ENCODE measurements around the gene ABCA7. TPM values are rescaled to one million over a fixed set of nuclear protein-coding genes. Genes with fewer than 3 reads are reported as not detected.

The ABCA7 gene
- total RNA-seq, 4 donors from 2014 or later: 3.9 to 9.5 (median 6.9) TPM

GRCh38 chr19:1098177-1099051 is 58.5 kb downstream of the ABCA7 start:
- Histone ChIP-seq H3K9me3 (no peaks in the 10 kb centered on the region), H3K27ac (replicated peaks in 1 of 4) (peak overlapping the region; percentile 91 to 100 (median 96)), H3K4me3 (no peak overlapping the region), H3K4me1 (peaks cover 67 to 74% (median 72%) of the 10 kb centered on the region in 4 donors), H3K27me3 (no peaks in the 10 kb centered on the region), H3K36me3 (peaks cover 0 to 5% (median 3%) of the 10 kb centered on the region in 4 donors)
- TF ChIP-seq CTCF (IDR thresholded peaks at IDR 0.05) (no peak), POLR2A (IDR thresholded peaks at IDR 0.05; ENCODE audit: low read depth) (no peak), EP300 (IDR thresholded peaks at IDR 0.05) (no peak), POLR2AphosphoS5 (IDR thresholded peaks at IDR 0.05) (no peak)
- WGBS: 70% methylated on average over 14 of the region's 15 CpGs
- DNase-seq (ENCODE audit: extremely low spot score): no peak
- intact Hi-C loops (cut with DNase I): no loop called here

- Histone ChIP-seq H3K4me1 (peaks cover 66 to 70% (median 68%) of the 10 kb centered on the region in 4 donors), H3K4me3 (peak overlapping the region in 3 of 4 donors; percentile 4 to 26 (median 22)), H3K27me3 (no peaks in the 10 kb centered on the region), H3K9me3 (no peaks in the 10 kb centered on the region), H3K27ac (replicated peaks in 1 of 4) (peak overlapping the region; percentile 91 to 100 (median 96)), H3K36me3 (peaks cover 6 to 7% (median 7%) of the 10 kb centered on the region in 4 donors)
- 47% methylated on average over 9 of the region's 9 CpGs for WGBS
- no peak for DNase-seq (ENCODE audit: extremely low spot score)
- TF ChIP-seq CTCF (IDR thresholded peaks at IDR 0.05): no peak
- no peak for TF ChIP-seq POLR2A (IDR thresholded peaks at IDR 0.05; ENCODE audit: low read depth)
- TF ChIP-seq EP300 (IDR thresholded peaks at IDR 0.05): no peak
- TF ChIP-seq POLR2AphosphoS5 (IDR thresholded peaks at IDR 0.05): no peak
- intact Hi-C loops (cut with DNase I): loop anchor here (5.0 kb wide), 1 partner anchor 79 kb away; the partner anchor contains the start of genes RNU6-2 and TMEM259
Measured at GRCh38 chr19:1101337-1101698, 61.4 kb downstream of the ABCA7 start.

- peaks cover 70 to 81% (median 75%) of the 10 kb centered on the region in 4 donors for H3K4me1 ChIP-seq
- no peaks in the 10 kb centered on the region for H3K27me3 ChIP-seq
- 63% methylated on average over 17 of the region's 17 CpGs for WGBS
- peak; percentile 68 to 80 for TF ChIP-seq POLR2AphosphoS5 (IDR thresholded peaks at IDR 0.05)
- no peak for TF ChIP-seq CTCF (IDR thresholded peaks at IDR 0.05)
- H3K27ac ChIP-seq (replicated peaks in 1 of 4): peak overlapping the region; percentile 91 to 100 (median 96)
- intact Hi-C loops (cut with DNase I): loop anchor here (5.0 kb wide), 1 partner anchor 80 kb away; the partner anchor contains the start of genes RNU6-2 and TMEM259
- H3K36me3 ChIP-seq: peaks cover 14 to 20% (median 19%) of the 10 kb centered on the region in 4 donors
- H3K4me3 ChIP-seq: peak overlapping the region in 2 of 4 donors; percentile 8 to 92
- no peaks in the 10 kb centered on the region for H3K9me3 ChIP-seq
- no peak for DNase-seq (ENCODE audit: extremely low spot score)
Measured at GRCh38 chr19:1102407-1103131, 62.7 kb downstream of the ABCA7 start.

- no peak for DNase-seq (ENCODE audit: extremely low spot score)
- Histone ChIP-seq H3K9me3 (no peaks in the 10 kb centered on the region), H3K4me1 (peaks cover 67 to 86% (median 76%) of the 10 kb centered on the region in 4 donors), H3K4me3 (peak overlapping the region; percentile 55 to 92 (median 76)), H3K27ac (replicated peaks in 1 of 4) (peak overlapping the region; percentile 91 to 100 (median 96)), H3K27me3 (no peaks in the 10 kb centered on the region), H3K36me3 (peaks cover 15 to 26% (median 25%) of the 10 kb centered on the region in 4 donors)
- intact Hi-C loops (cut with DNase I): loop anchor here (5.0 kb wide), 1 partner anchor 81 kb away; the partner anchor contains the start of genes RNU6-2 and TMEM259
- TF ChIP-seq EP300 (IDR thresholded peaks at IDR 0.05) (peak; percentile 4), CTCF (IDR thresholded peaks at IDR 0.05) (no peak)
- 28% methylated on average over 20 of the region's 20 CpGs for WGBS
Measured at GRCh38 chr19:1103132-1103707, 63.3 kb downstream of the ABCA7 start.

Data from esophagus muscularis mucosa (tissue), 4 donors.